ENCODE measurements around the gene LILRB3. TPM values are rescaled to one million over a fixed set of nuclear protein-coding genes. Genes with fewer than 3 reads are reported as not detected.
"Not testable (repeated sequence)": the region's sequence is repeated elsewhere in the genome, so short reads cannot be mapped to it uniquely, and the experiment has no call there.

LILRB3 gene
- total and polyA plus RNA-seq, 2 donors (not counting 1 experiment from before 2014, with no cell fraction given): not detected

GRCh38 chr19:54207983-54208783 is 14.6 kb downstream of the LILRB3 start:
- Histone ChIP-seq H3K4me2 (ENCODE audit: extremely low read depth, insufficient read depth, low read length) (no peak overlapping the region), H3K9ac (ENCODE audit: insufficient read depth, low read length) (no peak overlapping the region), H3K27me3 (ENCODE audit: control insufficient read depth, insufficient read depth, low read length) (no peaks in the 10 kb centered on the region), H3K27ac (ENCODE audit: insufficient read depth, low read length) (peak overlapping the region; percentile 61), H3K9me3 (ENCODE audit: control insufficient read depth, insufficient read depth, low read depth, low read length) (no peaks in the 10 kb centered on the region), H3K4me1 (ENCODE audit: control insufficient read depth, extremely low read depth, insufficient read depth, low read length) (peaks cover 27% of the 10 kb centered on the region), H3K79me2 (ENCODE audit: control insufficient read depth, insufficient read depth, low read length) (peaks cover 59% of the 10 kb centered on the region), H2AFZ (ENCODE audit: low read length) (no peak overlapping the region), H4K20me1 (ENCODE audit: control insufficient read depth, extremely low read depth, insufficient read depth, low read length) (no peaks in the 10 kb centered on the region), H3K4me3 (replicated peaks in 1 of 4; ENCODE audit: control extremely low read depth in 1 of 4, insufficient read depth in 1 of 4, low read depth in 3 of 4, low read length in 4 of 4) (no peak overlapping the region), H3K36me3 (ENCODE audit: control insufficient read depth, insufficient read depth, low read length) (peaks cover 26% of the 10 kb centered on the region)
- TF ChIP-seq EZH2 (IDR thresholded peaks at IDR 0.05; ENCODE audit: low read length, missing control alignments): no peak
- no peak for TF ChIP-seq CTCF (conservative IDR thresholded peaks at IDR 0.05 in 1 of 2, IDR thresholded peaks at IDR 0.05 in 1 of 2; ENCODE audit: low read depth in 1 of 2, low read length in 2 of 2)
- peak; percentile 77 to 99 for DNase-seq (ENCODE audit: low read depth in 2 of 2)

- no peaks in the 10 kb centered on the region for H3K9me3 ChIP-seq (ENCODE audit: control insufficient read depth, insufficient read depth, low read depth, low read length)
- H3K4me2 ChIP-seq (ENCODE audit: extremely low read depth, insufficient read depth, low read length): no peak overlapping the region
- peaks cover 1% of the 10 kb centered on the region for H4K20me1 ChIP-seq (ENCODE audit: control insufficient read depth, extremely low read depth, insufficient read depth, low read length)
- DNase-seq (ENCODE audit: low read depth in 2 of 2): no peak
- H2AFZ ChIP-seq (ENCODE audit: low read length): no peak overlapping the region
- H3K4me1 ChIP-seq (ENCODE audit: control insufficient read depth, extremely low read depth, insufficient read depth, low read length): peaks cover 32% of the 10 kb centered on the region
- H3K27ac ChIP-seq (ENCODE audit: insufficient read depth, low read length): peak overlapping the region; percentile 61
- H3K36me3 ChIP-seq (ENCODE audit: control insufficient read depth, insufficient read depth, low read length): peaks cover 31% of the 10 kb centered on the region
- no peak overlapping the region for H3K9ac ChIP-seq (ENCODE audit: insufficient read depth, low read length)
- H3K79me2 ChIP-seq (ENCODE audit: control insufficient read depth, insufficient read depth, low read length): peaks cover 65% of the 10 kb centered on the region
- no peak for TF ChIP-seq CTCF (conservative IDR thresholded peaks at IDR 0.05 in 1 of 2, IDR thresholded peaks at IDR 0.05 in 1 of 2; ENCODE audit: low read depth in 1 of 2, low read length in 2 of 2)
- no peak for TF ChIP-seq EZH2 (IDR thresholded peaks at IDR 0.05; ENCODE audit: low read length, missing control alignments)
- peak overlapping the region in 1 of 4 experiments; percentile 10 for H3K4me3 ChIP-seq (replicated peaks in 1 of 4; ENCODE audit: control extremely low read depth in 1 of 4, insufficient read depth in 1 of 4, low read depth in 3 of 4, low read length in 4 of 4)
- H3K27me3 ChIP-seq (ENCODE audit: control insufficient read depth, insufficient read depth, low read length): no peaks in the 10 kb centered on the region
These were observed 15.2 kb downstream of the LILRB3 start for GRCh38 chr19:54207676-54207982.

- H2AFZ ChIP-seq (ENCODE audit: low read length); H3K9ac ChIP-seq (ENCODE audit: insufficient read depth, low read length); DNase-seq (ENCODE audit: low read depth in 2 of 2); H4K20me1 ChIP-seq (ENCODE audit: control insufficient read depth, extremely low read depth, insufficient read depth, low read length); H3K27me3 ChIP-seq (ENCODE audit: control insufficient read depth, insufficient read depth, low read length); H3K4me3 ChIP-seq (replicated peaks in 1 of 4; ENCODE audit: control extremely low read depth in 1 of 4, insufficient read depth in 1 of 4, low read depth in 3 of 4, low read length in 4 of 4); H3K4me2 ChIP-seq (ENCODE audit: extremely low read depth, insufficient read depth, low read length); H3K9me3 ChIP-seq (ENCODE audit: control insufficient read depth, insufficient read depth, low read depth, low read length): not testable (repeated sequence)
- H3K27ac ChIP-seq (ENCODE audit: insufficient read depth, low read length): peak overlapping the region; percentile 61
- H3K4me1 ChIP-seq (ENCODE audit: control insufficient read depth, extremely low read depth, insufficient read depth, low read length): peaks cover 36% of the 10 kb centered on the region
- peaks cover 69% of the 10 kb centered on the region for H3K79me2 ChIP-seq (ENCODE audit: control insufficient read depth, insufficient read depth, low read length)
- H3K36me3 ChIP-seq (ENCODE audit: control insufficient read depth, insufficient read depth, low read length): peaks cover 34% of the 10 kb centered on the region
These were observed 15.6 kb downstream of the LILRB3 start for GRCh38 chr19:54207193-54207592.
